Measurements from ENCODE around the gene CRAMP1.

DNA sequence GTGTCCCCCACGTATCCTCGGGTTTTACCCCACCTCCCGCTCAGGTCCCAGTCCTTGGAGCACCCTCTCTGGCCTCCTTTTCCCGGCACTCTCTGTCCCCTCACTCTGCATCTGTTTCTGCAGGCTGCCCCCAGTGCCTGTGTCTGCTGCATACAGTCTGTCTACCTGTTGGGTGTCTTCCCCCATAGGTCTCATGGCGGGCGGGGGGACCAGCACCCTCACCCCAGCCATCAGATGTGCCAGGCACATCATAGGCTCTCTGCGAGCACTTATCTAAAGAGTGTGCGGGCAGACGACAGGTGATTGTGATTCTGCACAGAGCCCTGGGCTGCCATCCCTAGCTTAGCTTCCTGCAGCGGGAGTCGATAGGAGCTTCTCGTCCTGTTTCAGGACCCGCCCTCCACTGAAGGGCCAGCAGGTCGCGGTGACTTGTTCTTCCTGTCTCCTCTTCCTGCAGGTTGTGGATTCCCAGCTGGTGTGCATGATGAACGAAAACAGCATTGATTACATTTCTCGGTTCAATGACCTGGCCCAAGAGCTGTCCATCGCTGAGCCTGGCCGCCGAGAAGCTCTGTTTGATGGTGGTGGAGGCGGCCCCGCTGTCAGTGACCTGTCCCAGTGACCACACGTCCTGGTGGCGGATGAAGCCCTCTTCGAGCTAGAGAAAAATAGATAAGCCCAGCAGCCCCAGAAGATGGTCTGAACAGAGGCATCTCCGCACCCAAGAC, 61.4 kb downstream of the CRAMP1 start:
- TF ChIP-seq, protein P1, sequence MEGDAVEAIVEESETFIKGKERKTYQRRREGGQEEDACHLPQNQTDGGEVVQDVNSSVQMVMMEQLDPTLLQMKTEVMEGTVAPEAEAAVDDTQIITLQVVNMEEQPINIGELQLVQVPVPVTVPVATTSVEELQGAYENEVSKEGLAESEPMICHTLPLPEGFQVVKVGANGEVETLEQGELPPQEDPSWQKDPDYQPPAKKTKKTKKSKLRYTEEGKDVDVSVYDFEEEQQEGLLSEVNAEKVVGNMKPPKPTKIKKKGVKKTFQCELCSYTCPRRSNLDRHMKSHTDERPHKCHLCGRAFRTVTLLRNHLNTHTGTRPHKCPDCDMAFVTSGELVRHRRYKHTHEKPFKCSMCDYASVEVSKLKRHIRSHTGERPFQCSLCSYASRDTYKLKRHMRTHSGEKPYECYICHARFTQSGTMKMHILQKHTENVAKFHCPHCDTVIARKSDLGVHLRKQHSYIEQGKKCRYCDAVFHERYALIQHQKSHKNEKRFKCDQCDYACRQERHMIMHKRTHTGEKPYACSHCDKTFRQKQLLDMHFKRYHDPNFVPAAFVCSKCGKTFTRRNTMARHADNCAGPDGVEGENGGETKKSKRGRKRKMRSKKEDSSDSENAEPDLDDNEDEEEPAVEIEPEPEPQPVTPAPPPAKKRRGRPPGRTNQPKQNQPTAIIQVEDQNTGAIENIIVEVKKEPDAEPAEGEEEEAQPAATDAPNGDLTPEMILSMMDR (IDR thresholded peaks at IDR 0.05 in 8 of 11, conservative IDR thresholded peaks at IDR 0.05 in 3 of 11), result no peak
- no peak for TF ChIP-seq POLR2AphosphoS5 (IDR thresholded peaks at IDR 0.05)
